Activated CD8-positive, alpha-beta memory T cell treated with anti-CD3 and anti-CD28 coated beads for 4 hours (primary cell): ENCODE data around the gene TAF15.

ENCODE experiments used
- DNase-seq, 2 donors: peaks; one replicate each; pipeline ENCODE4 v3.0.0-alpha.2; 2020; ENCODE audit warnings: low read depth in 2 of 2

TAF15 gene

GRCh38 chr17:35872196-35872980 is 63.1 kb downstream of the TAF15 start:
- no peak for DNase-seq

- DNase-seq, result no peak
Observed at GRCh38 chr17:35875072-35875799, 66.0 kb downstream of the TAF15 start.

- no peak for DNase-seq
Observed at GRCh38 chr17:35875800-35876139, 66.5 kb downstream of the TAF15 start.

- DNase-seq, result no peak
Observed at GRCh38 chr17:35876534-35876933, 67.2 kb downstream of the TAF15 start.

- DNase-seq, result no peak
Observed at GRCh38 chr17:35877345-35878029, 68.2 kb downstream of the TAF15 start.

- no peak for DNase-seq
Observed at GRCh38 chr17:35878361-35878760, 69.1 kb downstream of the TAF15 start.

- no peak for DNase-seq
Observed at GRCh38 chr17:35879773-35880654, 70.7 kb downstream of the TAF15 start, which contains the start of gene CCL5. CCL5 (minus strand) TSS chr17:35880360.

GRCh38 chr17:35889241-35889640 is 80.0 kb downstream of the TAF15 start:
- DNase-seq, result no peak

- DNase-seq, result no peak
Observed at GRCh38 chr17:35889818-35890773, 80.8 kb downstream of the TAF15 start.

- peak in 1 of 2 donors; percentile 48 for DNase-seq
Observed at GRCh38 chr17:35890774-35891155, 81.5 kb downstream of the TAF15 start.

- no peak for DNase-seq
Observed at GRCh38 chr17:35891269-35891668, 82.0 kb downstream of the TAF15 start.

- peak in 1 of 2 donors; percentile 58 for DNase-seq
Observed at GRCh38 chr17:35892091-35893035, 83.1 kb downstream of the TAF15 start.

- DNase-seq, result no peak
Observed at GRCh38 chr17:35893751-35894150, 84.5 kb downstream of the TAF15 start.

- DNase-seq, result no peak
Observed at GRCh38 chr17:35894206-35894605, 84.9 kb downstream of the TAF15 start.

GRCh38 chr17:35895636-35896587 is 86.6 kb downstream of the TAF15 start:
- DNase-seq, result no peak
